Breast epithelium (tissue), 4 donors: ENCODE data around the gene ZNF416. TPM values are rescaled to one million over a fixed set of nuclear protein-coding genes. Genes with fewer than 3 reads are reported as not detected.
A peak's percentile ranks its signal among the peaks of the same experiment; 100 is the strongest.

ENCODE experiments used
- DNase-seq, 2 donors: peaks; one replicate each; pipeline ENCODE4 v3.0.0-alpha.2; 2019; ENCODE audit warnings: low spot score in 2 of 2
- H3K27ac ChIP-seq, 2 donors: fragments of 200-600 bp; sonication (generic) in 1 of 2; one replicate each; pipeline ENCODE4 v1.5.1; 2016 to 2019; ENCODE audit warnings: mild to moderate bottlenecking in 1 of 2
- H3K27me3 ChIP-seq, 2 donors: fragments of 200-600 bp; sonication (generic) in 1 of 2; one replicate each; pipeline versions ENCODE4 v1.5.1 to v1.6.0; 2017 to 2019; ENCODE audit warnings: control low read depth in 1 of 2, mild to moderate bottlenecking in 1 of 2
- H3K36me3 ChIP-seq: fragments of 200-600 bp; one replicate; pipeline ENCODE4 v1.5.1; 2019
- H3K4me1 ChIP-seq, 2 donors: fragments of 200-600 bp; sonication (generic); one replicate each; pipeline ENCODE4 v1.5.1; 2016 to 2019; ENCODE audit warnings: control low read depth in 1 of 2
- H3K4me3 ChIP-seq, 3 donors: fragments of 200-600 bp; sonication (generic); 1 replicate in 2 of 3; 2 replicates in 1 of 3; pipeline ENCODE4 v1.5.1; 2016 to 2019; ENCODE audit warnings: mild to moderate bottlenecking in 3 of 3, moderate library complexity in 2 of 3
- H3K9me3 ChIP-seq, 2 donors: fragments of 200-600 bp; sonication (generic) in 1 of 2; one replicate each; pipeline ENCODE4 v1.5.1; 2016 to 2019; ENCODE audit warnings: control low read depth in 1 of 2
- POLR2A ChIP-seq: fragments of 450-650 bp; IDR thresholded peaks from one replicate; pipeline ENCODE4 v1.6.1; 2016; ENCODE audit warnings: antibody characterized with exemption, mild to moderate bottlenecking, moderate library complexity
- POLR2AphosphoS5 ChIP-seq, 3 donors: sonication (generic); formaldehyde crosslinking; IDR thresholded peaks; one replicate each; pipeline ENCODE4 v1.6.1; 2017; ENCODE audit warnings: antibody characterized with exemption in 3 of 3
- intact Hi-C: fragments of 100-400 bp; cut with DNase I; formaldehyde crosslinking; loops from one replicate; pipeline ENCODE4 v1.15.1; 2023; ENCODE audit warnings: low total_unique reads
- total RNA-seq, 3 donors: library from RNA; depleted of rRNA; stranded (reverse); fragments of >200 nt; gene quantifications; one replicate each; pipeline ENCODE4 v1.1.0, GENCODE V29; 2016
- TF ChIP-seq, protein P1 (sequence below), 3 donors: fragments of 450-650 bp; IDR thresholded peaks; one replicate each; pipeline ENCODE4 v1.5.1; 2016 to 2017; ENCODE audit warnings: antibody characterized with exemption in 3 of 3, mild to moderate bottlenecking in 3 of 3, moderate library complexity in 3 of 3

The ZNF416 gene
- total RNA-seq, 3 donors from 2014 or later: 2.7 to 6.4 (median 6.2) TPM

DNA sequence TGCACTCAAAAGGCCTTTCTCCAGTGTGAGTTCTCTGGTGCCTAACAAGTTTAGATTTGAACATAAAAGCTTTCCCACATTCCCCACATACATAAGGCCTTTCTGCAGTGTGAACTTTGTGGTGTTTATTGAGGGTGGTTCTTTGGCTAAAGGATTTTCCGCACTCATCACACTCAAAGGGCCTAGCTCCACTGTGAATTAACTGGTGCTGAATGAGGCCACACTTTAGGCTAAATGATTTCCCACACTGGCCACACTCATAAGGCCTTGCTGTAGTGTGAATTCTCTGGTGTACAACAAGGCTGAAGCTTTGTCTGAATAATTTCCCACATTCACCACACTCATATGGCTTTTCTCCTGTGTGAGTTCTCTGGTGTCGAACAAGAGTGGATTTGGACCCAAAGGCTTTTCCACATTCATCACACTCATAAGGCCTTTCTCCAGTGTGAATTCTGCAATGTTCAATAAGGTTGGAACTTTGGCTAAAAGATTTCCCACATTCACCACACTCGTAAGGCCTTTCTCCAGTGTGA is 6.2 kb downstream of the ZNF416 start:
- intact Hi-C loops: no loop called here
- Histone ChIP-seq H3K27me3 (no peaks in the 10 kb centered on the region), H3K27ac (no peak overlapping the region), H3K4me1 (no peaks in the 10 kb centered on the region), H3K9me3 (peaks cover 92 to 100% of the 10 kb centered on the region in 2 donors), H3K4me3 (peak overlapping the region in 1 of 3 donors; percentile 10), H3K36me3 (peaks cover 45% of the 10 kb centered on the region)
- no peak for DNase-seq
- TF ChIP-seq, protein P1, sequence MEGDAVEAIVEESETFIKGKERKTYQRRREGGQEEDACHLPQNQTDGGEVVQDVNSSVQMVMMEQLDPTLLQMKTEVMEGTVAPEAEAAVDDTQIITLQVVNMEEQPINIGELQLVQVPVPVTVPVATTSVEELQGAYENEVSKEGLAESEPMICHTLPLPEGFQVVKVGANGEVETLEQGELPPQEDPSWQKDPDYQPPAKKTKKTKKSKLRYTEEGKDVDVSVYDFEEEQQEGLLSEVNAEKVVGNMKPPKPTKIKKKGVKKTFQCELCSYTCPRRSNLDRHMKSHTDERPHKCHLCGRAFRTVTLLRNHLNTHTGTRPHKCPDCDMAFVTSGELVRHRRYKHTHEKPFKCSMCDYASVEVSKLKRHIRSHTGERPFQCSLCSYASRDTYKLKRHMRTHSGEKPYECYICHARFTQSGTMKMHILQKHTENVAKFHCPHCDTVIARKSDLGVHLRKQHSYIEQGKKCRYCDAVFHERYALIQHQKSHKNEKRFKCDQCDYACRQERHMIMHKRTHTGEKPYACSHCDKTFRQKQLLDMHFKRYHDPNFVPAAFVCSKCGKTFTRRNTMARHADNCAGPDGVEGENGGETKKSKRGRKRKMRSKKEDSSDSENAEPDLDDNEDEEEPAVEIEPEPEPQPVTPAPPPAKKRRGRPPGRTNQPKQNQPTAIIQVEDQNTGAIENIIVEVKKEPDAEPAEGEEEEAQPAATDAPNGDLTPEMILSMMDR (IDR thresholded peaks at IDR 0.05): no peak
- TF ChIP-seq POLR2AphosphoS5 (IDR thresholded peaks at IDR 0.05): no peak
- TF ChIP-seq POLR2A: no peak

DNA sequence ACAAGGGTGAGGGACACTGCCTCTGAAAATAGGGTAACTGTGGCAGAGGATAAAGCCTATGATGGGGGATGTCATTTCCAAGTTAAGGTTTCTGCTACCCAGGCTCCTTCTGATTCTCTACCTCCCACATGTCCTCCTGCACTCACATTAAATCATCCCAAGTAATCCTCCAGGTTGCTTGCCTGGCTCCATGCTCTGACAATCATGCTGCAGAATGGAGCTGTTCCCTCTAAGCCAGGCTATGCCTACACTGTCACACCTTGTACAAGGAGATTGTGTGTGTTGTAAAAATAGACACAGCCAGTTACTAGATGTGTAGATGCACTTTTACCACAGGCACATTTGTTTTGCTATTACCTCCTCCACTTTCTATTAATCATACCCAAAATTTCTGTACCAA is 8.0 kb downstream of the ZNF416 start:
- no peak overlapping the region for H3K27ac ChIP-seq
- no peak for DNase-seq
- intact Hi-C loops: no loop called here
- no peaks in the 10 kb centered on the region for H3K27me3 ChIP-seq
- peaks cover 36% of the 10 kb centered on the region for H3K36me3 ChIP-seq
- H3K9me3 ChIP-seq: peaks cover 95 to 100% of the 10 kb centered on the region in 2 donors
- TF ChIP-seq, protein P1 (IDR thresholded peaks at IDR 0.05): no peak
- TF ChIP-seq POLR2A (no peak), POLR2AphosphoS5 (IDR thresholded peaks at IDR 0.05) (no peak)
- no peak overlapping the region for H3K4me3 ChIP-seq
- H3K4me1 ChIP-seq: no peaks in the 10 kb centered on the region

DNA sequence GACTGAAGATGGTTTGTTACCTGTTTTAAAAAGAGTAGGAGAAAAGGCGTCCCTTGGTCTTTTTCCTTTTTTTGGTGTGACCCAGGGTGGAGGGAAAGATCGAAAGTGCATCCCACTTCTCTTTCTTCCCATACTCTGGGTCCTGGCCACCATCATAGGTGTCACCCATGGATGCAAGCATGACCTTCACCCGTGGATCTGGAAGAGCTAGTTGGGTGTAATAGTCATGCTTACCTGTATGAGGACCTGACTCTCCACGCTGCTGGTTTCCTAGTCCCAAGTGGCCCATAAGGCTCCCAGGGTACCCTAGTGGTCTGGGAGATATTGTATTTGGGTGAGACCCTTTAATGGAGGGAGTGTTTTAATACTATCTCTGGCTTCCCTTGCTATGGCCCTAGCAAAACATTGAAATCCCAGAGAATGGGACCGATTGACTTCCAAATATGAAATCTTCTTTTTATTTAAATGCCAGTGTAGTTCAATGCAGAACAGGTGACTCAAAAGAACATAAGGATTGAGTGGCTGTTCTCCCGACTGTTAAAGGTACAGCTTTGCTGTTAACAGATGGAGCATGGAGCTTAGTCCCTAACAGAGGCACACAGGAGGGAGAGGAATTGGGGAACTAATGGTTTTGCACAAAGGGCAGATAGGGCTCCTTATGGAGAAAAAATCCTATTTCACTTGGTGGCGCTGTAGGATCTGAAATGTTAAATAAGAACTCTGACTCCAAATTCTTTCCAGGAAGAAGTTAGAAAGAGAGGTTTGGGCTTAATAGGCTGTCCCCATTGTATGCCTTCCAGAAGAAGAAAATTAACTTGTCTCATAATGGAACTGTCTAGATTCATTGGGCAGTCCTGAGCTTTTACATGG is 12.1 kb downstream of the ZNF416 start:
- H3K9me3 ChIP-seq: peaks cover 85 to 89% of the 10 kb centered on the region in 2 donors
- DNase-seq: no peak
- no peaks in the 10 kb centered on the region for H3K36me3 ChIP-seq

GRCh38 chr19:57563547-57563946 is 15.2 kb downstream of the ZNF416 start:
- DNase-seq: no peak
- Histone ChIP-seq H3K9me3 (peaks cover 54 to 58% of the 10 kb centered on the region in 2 donors), H3K27me3 (no peaks in the 10 kb centered on the region), H3K4me1 (peaks cover 0 to 4% of the 10 kb centered on the region in 2 donors), H3K4me3 (no peak overlapping the region), H3K27ac (no peak overlapping the region), H3K36me3 (no peaks in the 10 kb centered on the region)
- TF ChIP-seq, protein P1 (IDR thresholded peaks at IDR 0.05): no peak
- TF ChIP-seq POLR2A (no peak), POLR2AphosphoS5 (IDR thresholded peaks at IDR 0.05) (no peak)
- intact Hi-C loops: no loop called here

More for the DNA sequence above, 12.1 kb downstream of the ZNF416 start:
- no peak overlapping the region for H3K27ac ChIP-seq
- intact Hi-C loops: no loop called here
- H3K27me3 ChIP-seq: no peaks in the 10 kb centered on the region
- no peak overlapping the region for H3K4me3 ChIP-seq
- TF ChIP-seq POLR2A (no peak), POLR2AphosphoS5 (IDR thresholded peaks at IDR 0.05) (no peak)
- TF ChIP-seq, protein P1 (IDR thresholded peaks at IDR 0.05): no peak
- H3K4me1 ChIP-seq: no peaks in the 10 kb centered on the region

DNA sequence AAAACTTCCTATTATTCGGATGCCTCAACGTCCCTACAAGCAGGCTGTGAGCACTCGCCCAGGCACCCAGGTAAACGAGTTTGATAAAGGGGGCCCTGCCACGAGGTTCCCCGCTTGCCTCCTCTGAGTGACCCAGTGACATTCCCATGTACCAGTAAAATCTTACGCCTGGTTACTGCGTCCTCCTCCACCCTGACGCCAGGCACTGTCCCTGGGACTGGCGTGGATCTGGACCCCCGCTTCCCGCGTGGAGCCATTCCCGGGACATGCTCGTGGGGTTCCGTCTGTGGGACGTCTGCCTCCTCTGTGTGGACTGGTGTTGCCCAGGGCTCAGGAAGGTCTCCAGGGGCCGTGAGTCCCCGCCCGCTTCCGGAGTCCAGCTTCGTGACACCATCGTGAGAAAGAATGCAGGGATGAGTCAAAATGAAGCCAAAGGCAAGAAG is 18.6 kb downstream of the ZNF416 start:
- intact Hi-C loops: no loop called here
- H3K9me3 ChIP-seq: peaks cover 38 to 43% of the 10 kb centered on the region in 2 donors
- DNase-seq: peak in 1 of 2 donors; percentile 17
- H3K27me3 ChIP-seq: no peaks in the 10 kb centered on the region
- H3K4me3 ChIP-seq: peak overlapping the region; percentile 93 to 99 (median 95)
- H3K27ac ChIP-seq: peak overlapping the region; percentile 77 to 85
- TF ChIP-seq POLR2AphosphoS5 (IDR thresholded peaks at IDR 0.05): no peak
- no peak for TF ChIP-seq POLR2A
- TF ChIP-seq, protein P1 (IDR thresholded peaks at IDR 0.05): no peak
- peaks cover 11% of the 10 kb centered on the region for H3K36me3 ChIP-seq
- peaks cover 0 to 9% of the 10 kb centered on the region in 2 donors for H3K4me1 ChIP-seq
